Endothelial cell (in vitro differentiated cells): ENCODE results near the gene OR9G4. TPM values are rescaled to one million over a fixed set of nuclear protein-coding genes. Genes with fewer than 3 reads are reported as not detected.

Experiments used
- DNase-seq: peaks from one replicate; pipeline ENCODE4 v3.0.0; 2021; ENCODE audit warnings: low spot score
- H3K27ac Mint-ChIP-seq: one replicate; pipeline ENCODE4 v1.8.0; 2021; ENCODE audit warnings: mixed read lengths, inconsistent platforms; ENCODE audit not compliant: unreplicated experiment
- H3K27me3 Mint-ChIP-seq: one replicate; pipeline ENCODE4 v1.8.0; 2021; ENCODE audit warnings: mild to moderate bottlenecking, moderate library complexity, mixed read lengths, inconsistent platforms; ENCODE audit not compliant: unreplicated experiment
- H3K36me3 Mint-ChIP-seq: one replicate; pipeline ENCODE4 v1.8.0; 2021; ENCODE audit warnings: mild to moderate bottlenecking, low read depth, mixed read lengths, inconsistent platforms; ENCODE audit not compliant: unreplicated experiment
- H3K4me1 Mint-ChIP-seq: one replicate; pipeline ENCODE4 v1.8.0; 2021; ENCODE audit warnings: mild to moderate bottlenecking, mixed read lengths, inconsistent platforms; ENCODE audit not compliant: unreplicated experiment
- H3K4me3 Mint-ChIP-seq: one replicate; pipeline ENCODE4 v1.8.0; 2021; ENCODE audit warnings: mild to moderate bottlenecking, mixed read lengths, inconsistent platforms; ENCODE audit not compliant: unreplicated experiment
- H3K9me3 Mint-ChIP-seq: one replicate; pipeline ENCODE4 v1.8.0; 2021; ENCODE audit warnings: mixed read lengths, inconsistent platforms; ENCODE audit not compliant: unreplicated experiment
- total RNA-seq: library from RNA; stranded (reverse); fragmentation: NEBNext Ultra II Directional; extraction: Animal tissue kit (Norgen Biotek cat#: 25700); gene quantifications from one replicate; pipeline ENCODE4 v1.2.1, GENCODE V29; 2021; ENCODE audit not compliant: unreplicated experiment
- TF ChIP-seq, protein P1 (sequence below): fragments of 200-600 bp; sonication (generic); IDR thresholded peaks from one replicate; pipeline ENCODE4 v1.5.0; 2021; ENCODE audit warnings: antibody characterized with exemption; ENCODE audit not compliant: unreplicated experiment

Gene OR9G4
- total RNA-seq, 1 donor from 2014 or later: not detected

DNA sequence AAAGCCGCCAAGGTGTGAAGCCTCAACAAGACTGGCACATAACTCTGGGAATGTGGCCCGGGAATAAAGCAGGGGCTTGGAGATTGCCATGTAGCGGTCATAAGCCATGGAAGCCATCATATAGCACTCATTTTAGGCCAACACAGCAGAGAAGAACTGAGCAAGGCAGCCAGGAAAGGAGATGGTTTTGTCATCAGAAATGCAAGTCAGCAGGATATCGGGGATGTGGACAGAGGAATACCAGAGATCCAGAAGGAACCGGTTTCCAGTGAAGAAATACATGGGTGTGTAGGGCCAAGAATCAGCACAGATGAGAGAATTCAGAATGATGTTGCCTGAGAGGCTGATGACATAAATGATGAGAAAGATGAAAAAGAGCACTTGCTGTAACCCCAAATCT is 3.0 kb upstream of the OR9G4 start:
- H3K9me3 Mint-ChIP-seq: no peaks in the 10 kb centered on the region
- no peak for DNase-seq
- H3K4me3 Mint-ChIP-seq: no peak overlapping the region
- no peaks in the 10 kb centered on the region for H3K4me1 Mint-ChIP-seq
- no peaks in the 10 kb centered on the region for H3K27me3 Mint-ChIP-seq
- H3K36me3 Mint-ChIP-seq: no peaks in the 10 kb centered on the region
- no peak overlapping the region for H3K27ac Mint-ChIP-seq
- TF ChIP-seq, protein P1, sequence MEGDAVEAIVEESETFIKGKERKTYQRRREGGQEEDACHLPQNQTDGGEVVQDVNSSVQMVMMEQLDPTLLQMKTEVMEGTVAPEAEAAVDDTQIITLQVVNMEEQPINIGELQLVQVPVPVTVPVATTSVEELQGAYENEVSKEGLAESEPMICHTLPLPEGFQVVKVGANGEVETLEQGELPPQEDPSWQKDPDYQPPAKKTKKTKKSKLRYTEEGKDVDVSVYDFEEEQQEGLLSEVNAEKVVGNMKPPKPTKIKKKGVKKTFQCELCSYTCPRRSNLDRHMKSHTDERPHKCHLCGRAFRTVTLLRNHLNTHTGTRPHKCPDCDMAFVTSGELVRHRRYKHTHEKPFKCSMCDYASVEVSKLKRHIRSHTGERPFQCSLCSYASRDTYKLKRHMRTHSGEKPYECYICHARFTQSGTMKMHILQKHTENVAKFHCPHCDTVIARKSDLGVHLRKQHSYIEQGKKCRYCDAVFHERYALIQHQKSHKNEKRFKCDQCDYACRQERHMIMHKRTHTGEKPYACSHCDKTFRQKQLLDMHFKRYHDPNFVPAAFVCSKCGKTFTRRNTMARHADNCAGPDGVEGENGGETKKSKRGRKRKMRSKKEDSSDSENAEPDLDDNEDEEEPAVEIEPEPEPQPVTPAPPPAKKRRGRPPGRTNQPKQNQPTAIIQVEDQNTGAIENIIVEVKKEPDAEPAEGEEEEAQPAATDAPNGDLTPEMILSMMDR: no peak

DNA sequence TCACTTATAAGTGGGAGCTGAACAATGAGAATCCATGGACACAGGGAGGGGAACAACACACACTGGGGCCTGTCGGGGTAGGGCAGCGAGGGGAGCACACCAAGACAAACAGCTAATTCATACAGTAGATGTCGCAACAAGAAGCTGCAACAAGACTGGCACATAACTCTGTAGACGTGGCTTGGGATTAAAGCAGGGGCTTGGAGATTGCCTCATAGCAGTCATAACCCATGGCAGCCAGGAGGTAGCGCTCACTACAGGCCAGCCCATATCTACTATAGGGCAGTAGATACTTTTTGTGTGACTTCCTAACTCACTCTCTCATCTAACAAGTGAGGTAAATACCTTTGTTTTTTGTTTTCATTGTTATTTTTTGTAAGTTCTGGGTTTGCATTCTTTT is 1.7 kb upstream of the OR9G4 start:
- Mint-ChIP-seq H3K36me3 (no peaks in the 10 kb centered on the region), H3K4me3 (no peak overlapping the region), H3K9me3 (no peaks in the 10 kb centered on the region), H3K27me3 (no peaks in the 10 kb centered on the region), H3K4me1 (no peaks in the 10 kb centered on the region), H3K27ac (no peak overlapping the region)
- TF ChIP-seq, protein P1: no peak
- DNase-seq: no peak

DNA sequence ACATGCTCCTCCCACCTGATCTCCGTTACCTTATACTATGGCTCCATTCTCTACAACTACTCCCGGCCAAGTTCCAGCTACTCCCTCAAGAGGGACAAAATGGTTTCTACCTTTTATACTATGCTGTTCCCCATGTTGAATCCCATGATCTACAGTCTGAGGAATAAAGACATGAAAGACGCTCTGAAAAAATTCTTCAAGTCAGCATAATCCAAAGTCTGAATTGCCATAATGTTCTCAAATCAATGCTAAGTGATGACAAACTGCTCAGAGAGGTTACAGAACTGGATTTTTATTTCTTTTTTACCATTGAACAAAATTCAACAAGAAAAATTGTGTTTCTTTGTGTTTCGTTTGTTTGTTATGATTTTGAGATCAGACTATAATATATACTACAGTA is 7.6 kb downstream of the OR9G4 start:
- H3K27ac Mint-ChIP-seq: no peak overlapping the region
- H3K4me3 Mint-ChIP-seq: no peak overlapping the region
- H3K36me3 Mint-ChIP-seq: no peaks in the 10 kb centered on the region
- no peaks in the 10 kb centered on the region for H3K27me3 Mint-ChIP-seq
- TF ChIP-seq, protein P1: no peak
- H3K9me3 Mint-ChIP-seq: no peaks in the 10 kb centered on the region
- H3K4me1 Mint-ChIP-seq: no peaks in the 10 kb centered on the region
- no peak for DNase-seq

DNA sequence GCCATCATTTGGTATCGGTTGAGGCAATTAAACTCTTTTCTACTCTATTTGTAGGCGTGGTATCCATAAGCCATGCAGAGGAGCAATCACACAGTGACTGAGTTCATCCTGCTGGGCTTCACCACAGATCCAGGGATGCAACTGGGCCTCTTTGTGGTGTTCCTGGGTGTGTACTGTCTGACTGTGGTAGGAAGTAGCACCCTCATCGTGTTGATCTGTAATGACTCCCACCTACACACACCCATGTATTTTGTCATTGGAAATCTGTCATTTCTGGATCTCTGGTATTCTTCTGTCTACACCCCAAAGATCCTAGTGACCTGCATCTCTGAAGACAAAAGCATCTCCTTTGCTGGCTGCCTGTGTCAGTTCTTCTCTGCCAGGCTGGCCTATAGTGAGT is 8.4 kb downstream of the OR9G4 start:
- no peak overlapping the region for H3K4me3 Mint-ChIP-seq
- no peaks in the 10 kb centered on the region for H3K9me3 Mint-ChIP-seq
- no peaks in the 10 kb centered on the region for H3K27me3 Mint-ChIP-seq
- no peaks in the 10 kb centered on the region for H3K4me1 Mint-ChIP-seq
- H3K27ac Mint-ChIP-seq: no peak overlapping the region
- TF ChIP-seq, protein P1: no peak
- no peaks in the 10 kb centered on the region for H3K36me3 Mint-ChIP-seq
- no peak for DNase-seq

- DNase-seq: no peak
- Mint-ChIP-seq H3K4me3 (no peak overlapping the region), H3K27me3 (no peaks in the 10 kb centered on the region), H3K4me1 (no peaks in the 10 kb centered on the region), H3K27ac (no peak overlapping the region), H3K36me3 (no peaks in the 10 kb centered on the region), H3K9me3 (no peaks in the 10 kb centered on the region)
- TF ChIP-seq, protein P1: no peak
Measured at GRCh38 chr11:56720513-56720912, 28.0 kb downstream of the OR9G4 start.
